HG03558 (cell line): ENCODE measurements around the gene AKAP12.

Experiments used
- ATAC-seq: cut with Tn5 transposase; IDR thresholded peaks from one replicate; pipeline ENCODE4 v1.9.1; 2021; ENCODE audit warnings: moderate number of reproducible peaks; ENCODE audit not compliant: unreplicated experiment; ENCODE audit errors: extremely low read depth

Gene AKAP12

DNA sequence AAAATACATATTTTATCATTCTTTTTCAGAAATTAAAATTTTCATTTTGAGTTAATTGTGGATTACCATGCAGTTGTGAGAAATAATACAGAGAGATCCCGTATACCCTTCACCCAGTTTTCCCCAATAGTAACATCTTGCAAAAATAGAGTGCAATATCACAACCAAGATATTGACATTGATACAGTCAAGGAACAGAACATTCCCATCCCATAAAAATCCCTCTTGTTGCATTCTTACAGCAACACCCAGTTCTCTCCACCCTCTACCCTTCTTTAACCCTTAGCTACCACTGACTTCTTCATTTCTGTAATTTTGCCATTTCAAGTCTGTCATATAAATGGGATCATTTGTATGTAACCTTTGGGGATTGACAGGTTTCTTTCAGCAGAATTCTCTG, 6.9 kb upstream of the AKAP12 start:
- no peak for ATAC-seq

DNA sequence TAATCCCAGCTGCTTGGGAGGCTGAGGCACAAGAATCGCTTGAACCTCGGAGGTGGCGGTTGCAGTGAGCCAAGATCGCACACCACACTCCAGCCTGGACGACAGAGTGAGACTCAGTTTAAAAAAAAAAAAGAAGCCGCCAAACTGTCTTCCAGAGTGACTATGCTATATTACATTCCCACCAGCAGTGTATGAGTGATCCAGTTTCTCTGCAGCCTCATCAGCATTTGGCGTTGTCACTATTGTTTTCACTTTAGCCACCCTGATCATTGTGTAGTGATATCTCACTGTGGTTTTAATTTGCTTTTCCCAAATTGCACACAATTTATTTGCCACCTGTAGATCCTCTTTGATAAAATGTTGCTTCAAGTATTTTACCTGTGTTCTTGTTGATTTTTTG, 6.0 kb upstream of the AKAP12 start:
- ATAC-seq = no peak

DNA sequence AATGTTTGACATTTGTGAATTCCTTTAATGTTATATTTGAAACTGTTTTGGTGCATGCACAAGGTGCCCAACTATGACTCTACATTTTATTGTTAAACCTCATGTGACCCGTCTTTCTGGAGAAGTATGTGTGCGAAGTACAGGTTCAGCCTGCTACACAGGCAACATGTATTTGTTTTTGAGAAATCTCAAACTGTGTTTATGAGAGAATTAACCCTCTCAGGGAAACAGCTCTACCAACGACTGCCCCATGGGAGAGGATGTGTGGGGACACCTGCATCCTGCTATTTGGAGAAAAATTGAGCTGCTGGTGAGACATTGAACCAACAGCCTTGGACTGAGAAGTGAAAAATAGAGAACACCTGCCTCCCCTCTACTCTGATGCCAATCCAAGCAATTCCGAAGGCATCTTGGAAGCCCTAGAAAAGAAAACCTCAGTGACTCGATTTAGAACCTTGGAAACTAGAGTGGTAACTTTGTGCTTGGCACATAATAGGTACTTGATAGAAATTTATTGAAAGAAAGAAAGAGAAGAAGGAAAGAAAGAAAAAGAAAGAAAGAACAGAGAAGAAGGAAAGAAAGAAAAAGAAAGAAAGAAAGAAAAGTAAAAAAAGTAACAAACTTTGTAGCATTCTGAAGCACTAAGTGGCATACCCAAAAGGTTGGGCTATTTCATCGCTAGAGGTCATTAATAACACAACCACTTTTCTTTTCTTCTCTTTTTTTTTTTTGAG, 2.9 kb upstream of the AKAP12 start:
- ATAC-seq = no peak

DNA sequence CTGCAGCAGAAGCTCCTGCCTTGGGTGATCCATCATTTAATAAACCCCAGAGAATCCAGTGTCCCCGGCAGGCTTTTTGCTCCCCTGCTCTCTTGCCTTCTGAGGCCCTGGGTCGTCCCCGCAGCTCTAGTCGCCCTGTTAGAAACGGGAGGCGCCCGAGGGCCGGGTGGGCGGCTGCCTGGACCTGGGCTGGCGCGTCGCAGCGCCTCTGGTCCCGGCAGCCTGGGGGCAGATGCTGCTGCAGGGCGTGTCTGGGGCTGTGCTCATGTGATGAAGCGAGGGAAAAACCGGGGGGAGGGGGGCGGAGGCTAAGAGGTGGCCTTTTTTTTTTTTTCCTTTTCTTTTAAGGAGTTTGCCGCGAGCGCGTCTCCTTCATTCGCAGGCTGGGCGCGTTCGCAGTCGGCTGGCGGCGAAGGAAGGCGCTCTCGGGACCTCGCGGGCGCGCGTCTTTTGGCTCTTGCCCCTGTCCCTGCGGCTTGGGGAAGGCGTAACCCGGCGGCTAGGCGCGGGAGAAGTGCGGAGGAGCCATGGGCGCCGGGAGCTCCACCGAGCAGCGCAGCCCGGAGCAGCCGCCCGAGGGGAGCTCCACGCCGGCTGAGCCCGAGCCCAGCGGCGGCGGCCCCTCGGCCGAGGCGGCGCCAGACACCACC, 394 bp downstream of the AKAP12 start:
- no peak for ATAC-seq

DNA sequence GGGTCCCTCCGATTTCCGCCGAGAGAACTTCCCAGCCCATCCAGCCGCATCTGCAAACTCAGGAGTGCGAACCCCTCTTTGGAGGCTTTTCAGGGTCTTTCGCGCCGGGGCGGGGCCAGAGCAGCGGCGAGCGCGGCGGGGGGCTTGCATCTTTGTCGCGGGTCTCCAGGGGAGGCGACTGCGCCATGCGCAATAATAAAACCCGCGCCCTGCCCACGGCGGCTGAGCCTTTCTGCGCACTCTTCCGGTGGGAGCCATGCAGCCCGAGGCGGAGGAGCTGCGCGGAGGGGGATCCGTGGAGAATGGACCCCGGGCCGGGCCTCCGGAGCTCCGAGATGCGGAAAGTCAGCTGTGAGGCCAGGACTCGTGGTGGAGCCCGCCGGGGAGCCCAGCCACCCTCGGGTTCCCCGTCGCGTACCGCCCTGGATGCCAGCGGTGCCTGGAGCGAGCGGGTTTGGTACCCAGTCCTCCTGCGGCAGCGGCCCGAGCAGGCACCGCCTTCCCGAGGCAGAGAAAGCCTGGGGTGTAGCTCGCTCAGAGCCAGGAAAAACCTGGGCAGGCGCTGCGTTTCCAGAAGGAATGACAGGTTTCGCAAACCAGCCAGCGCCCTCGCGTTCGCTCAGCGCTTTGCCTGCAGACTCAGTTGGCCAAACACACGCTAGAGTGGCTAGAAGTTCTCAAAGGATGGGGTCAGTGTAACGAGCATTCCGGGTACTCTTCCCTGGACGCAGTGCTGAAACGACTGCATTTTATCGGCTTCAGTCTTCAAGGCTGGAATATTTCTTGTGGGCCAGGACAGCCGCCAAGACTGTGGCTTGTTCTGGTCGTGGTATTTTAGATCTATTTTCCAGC, 1.2 kb downstream of the AKAP12 start:
- ATAC-seq = no peak

DNA sequence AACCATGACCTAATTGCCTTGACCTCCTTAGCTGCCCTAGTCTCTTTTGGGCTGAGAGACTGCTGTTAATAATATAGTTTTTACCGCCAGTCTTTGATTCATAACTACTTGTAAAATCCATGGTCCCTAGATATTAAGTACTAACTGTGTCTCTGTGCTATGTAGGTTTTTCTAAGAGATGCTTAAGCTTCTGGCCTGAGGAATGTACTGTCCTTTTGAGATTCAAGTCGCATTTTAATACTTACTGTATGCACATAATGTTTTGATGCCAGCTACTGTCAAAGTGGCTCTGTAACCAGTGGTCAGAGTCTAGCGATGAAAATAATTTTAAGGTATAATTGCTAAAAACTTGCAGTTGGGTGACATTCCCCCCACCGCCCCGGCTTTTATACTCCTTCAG, 2.1 kb downstream of the AKAP12 start:
- ATAC-seq = no peak

DNA sequence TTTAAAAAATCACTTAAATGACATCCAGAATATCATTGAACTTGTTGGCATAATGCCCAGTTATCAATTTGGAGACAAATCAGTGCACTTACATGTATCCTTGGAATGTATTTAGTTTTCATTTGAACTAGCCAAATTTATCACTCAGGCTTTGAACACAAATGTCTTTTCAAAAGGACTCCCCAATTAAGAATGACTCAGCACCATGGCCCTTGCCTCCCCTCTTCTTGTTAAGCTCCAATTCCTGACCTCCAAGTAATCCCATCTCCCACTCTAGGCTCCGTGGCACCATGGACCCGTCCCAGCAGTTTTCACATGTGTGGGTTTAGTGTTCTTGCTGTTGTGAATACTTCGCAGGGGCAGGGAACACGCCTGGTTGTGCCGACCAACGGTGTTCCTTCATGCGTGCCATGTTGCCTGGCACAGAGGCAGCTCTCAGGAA, 2.7 kb downstream of the AKAP12 start:
- ATAC-seq = no peak

DNA sequence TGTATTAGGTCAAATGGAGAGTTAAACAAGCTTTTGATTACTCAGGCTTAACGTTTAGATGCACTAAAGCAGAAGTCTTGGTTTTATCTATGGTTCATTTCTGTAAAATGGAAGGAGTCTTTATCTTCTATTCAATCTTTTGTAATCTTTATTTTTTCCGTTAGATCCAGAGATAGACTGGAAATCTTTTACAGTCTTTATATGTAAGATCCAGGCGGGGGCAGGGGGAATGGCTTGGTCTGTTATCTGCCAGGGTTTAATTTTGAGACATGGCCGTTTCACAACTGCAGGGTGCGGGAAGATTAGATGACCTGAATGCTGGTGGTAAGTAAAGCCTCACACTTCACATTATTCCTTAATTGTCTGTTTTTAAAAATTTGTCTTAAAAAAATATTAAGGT, 3.7 kb downstream of the AKAP12 start:
- ATAC-seq = no peak

DNA sequence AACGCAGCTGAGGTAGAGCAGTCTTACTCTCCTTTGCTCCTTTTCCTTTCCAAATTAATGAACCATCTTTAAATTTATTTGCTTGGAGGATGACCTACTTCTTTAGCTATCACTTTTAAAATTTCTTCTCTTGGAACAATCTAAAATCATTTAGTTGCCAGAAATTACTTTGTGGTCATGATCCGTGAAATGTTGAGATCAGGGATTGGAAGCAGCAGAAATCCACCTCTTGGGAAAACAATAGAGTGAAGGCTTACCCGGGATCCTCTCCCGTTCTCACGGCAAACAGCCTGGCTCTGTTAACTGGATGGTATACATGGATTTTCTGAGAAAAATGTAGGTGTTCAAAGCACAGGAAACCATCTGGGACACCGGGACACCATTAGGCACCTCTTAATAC, 7.7 kb downstream of the AKAP12 start:
- no peak for ATAC-seq

DNA sequence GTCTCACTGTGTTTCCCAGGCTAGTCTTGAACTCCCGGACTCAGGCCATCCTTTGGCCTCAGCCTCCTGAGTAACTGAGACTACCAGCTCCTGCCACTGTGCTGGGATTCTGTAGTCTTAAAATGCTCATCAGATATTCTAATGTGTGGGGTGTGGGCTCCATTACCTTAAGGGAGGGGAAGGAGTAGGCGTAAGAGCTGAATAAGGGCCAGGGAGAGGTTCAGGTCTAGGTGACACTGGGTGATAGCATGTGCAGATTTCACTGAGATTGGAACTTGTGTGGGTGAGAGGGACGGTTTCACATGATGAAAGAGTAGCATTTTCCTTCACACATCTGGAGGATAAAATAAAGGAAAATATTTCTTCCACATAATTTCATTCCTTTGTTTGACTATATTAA, 8.5 kb downstream of the AKAP12 start:
- ATAC-seq = no peak

DNA sequence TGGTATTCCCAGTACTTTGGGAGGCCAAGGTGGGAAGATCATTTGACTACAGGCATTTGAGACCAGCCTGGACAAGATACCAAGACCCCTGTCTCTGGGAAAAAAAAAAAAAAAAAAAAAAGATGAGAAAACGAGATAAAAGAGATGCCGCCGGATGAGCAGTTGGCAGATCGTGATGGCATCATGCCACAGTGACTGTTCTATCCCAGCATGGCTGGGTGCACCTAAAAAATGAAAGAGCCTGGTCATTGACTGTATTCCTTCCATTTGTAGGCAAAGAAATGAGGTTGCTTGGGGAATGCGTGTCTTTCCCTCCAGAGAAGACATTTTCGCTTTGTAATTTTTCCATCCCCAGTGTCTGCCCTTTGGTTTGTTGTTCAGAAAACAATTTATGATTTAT, 12.9 kb downstream of the AKAP12 start:
- no peak for ATAC-seq

DNA sequence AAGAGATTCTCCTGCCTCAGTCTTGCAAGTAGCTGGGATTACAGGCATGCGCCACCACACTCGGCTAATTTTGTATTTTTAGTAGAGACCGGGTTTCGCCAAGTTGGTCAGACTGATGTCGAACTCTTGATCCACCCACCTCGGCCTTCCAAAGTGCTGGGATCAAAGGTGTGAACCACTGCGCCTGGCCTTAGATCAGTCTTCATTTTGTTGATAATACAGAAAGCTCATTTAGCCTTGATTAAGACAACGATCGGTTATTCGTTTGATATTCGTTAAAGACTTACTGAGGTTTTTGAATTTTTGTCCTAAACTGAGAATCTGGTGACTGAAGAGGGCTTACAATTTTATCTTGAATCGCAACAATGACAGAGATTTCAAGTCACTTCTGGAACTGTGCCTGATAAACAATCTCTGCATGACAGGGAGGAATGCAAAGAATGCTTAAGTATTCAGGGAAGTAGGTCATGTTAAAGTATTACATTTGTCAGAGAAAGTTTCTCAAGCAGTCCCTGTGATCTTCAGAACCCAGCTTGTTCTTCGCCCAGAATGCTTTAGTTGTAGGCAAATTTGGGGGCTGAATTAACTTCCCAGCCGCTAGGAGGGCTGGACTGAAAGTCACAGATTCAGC, 14.8 kb downstream of the AKAP12 start:
- no peak for ATAC-seq

DNA sequence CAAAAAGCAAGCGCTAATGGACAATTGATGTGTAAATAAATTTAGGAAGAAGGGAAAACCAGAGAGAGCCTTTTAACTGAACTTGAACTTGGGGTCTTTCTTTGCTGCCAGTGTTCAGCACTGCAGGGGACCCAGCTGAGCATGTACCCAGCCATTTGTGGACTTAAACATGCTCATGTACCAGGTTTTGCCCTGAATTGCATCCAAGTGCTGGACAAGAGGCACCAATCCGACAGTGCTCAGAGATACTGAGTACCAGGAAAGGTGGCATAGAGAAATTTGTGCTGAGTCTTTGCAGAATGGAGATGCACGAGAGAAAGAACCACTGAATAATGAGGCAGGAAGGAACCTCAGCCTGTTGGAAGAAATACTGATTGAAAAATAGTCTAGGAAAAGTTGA, 16.0 kb downstream of the AKAP12 start:
- no peak for ATAC-seq

DNA sequence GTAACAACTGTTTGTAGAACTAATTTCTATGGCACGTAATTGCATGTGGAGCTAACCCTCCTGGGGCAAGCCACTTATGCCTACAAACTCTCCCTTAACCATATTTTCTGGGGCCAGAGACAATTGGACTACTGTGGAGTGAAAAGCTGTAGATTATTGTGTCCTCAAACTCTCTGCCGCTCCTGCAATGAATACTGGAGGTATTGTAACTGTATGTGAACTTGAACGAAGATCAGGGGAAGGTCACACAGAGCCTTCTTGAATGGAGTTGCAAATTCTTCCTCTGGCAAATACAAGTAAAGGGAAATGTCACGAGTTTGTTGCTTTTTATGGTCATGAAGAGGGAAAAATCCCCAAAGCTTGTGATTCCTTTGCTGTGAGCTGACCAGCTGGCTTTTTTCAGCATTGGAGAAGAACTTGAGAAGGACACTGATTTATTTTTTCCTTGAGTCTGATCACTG, 18.2 kb downstream of the AKAP12 start:
- no peak for ATAC-seq

DNA sequence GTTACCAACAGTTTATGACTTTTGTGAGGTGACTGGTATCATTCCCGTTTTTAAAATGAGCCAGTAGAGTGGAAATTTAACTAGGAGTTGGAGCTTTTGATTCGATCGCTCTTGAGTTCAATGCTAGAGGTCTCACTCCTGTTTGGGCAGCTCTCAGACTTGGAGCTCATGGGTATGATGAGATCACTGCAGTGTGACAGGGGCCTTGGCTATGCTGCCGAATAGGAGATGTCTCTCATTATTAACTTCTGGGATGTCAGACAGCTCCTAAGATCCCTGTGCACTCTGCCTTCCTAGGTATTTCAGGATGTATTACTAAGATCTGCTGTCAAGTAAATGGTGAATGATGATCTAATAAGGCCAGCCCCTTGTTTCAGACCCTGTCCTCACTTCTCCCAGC, 20.4 kb downstream of the AKAP12 start:
- ATAC-seq = no peak

DNA sequence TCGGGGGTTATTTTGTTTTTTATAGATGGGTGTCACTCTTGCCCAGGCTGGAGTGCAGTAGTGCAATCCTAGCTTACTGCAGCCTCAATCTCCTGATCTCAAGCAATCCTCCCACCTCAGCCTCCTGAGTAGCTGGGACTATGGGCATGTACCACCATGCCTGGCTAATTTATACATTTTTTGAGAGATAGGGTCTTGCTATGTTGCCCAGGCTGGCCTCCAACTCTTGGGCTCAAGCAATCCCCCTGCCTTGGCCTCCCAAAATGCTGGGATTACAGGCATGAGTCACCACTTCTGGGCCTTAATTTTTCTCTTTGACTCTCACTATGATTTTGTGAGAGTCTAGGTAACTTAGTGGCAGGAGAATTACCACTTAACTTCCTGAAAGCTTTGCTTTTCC, 23.3 kb downstream of the AKAP12 start:
- ATAC-seq = no peak

DNA sequence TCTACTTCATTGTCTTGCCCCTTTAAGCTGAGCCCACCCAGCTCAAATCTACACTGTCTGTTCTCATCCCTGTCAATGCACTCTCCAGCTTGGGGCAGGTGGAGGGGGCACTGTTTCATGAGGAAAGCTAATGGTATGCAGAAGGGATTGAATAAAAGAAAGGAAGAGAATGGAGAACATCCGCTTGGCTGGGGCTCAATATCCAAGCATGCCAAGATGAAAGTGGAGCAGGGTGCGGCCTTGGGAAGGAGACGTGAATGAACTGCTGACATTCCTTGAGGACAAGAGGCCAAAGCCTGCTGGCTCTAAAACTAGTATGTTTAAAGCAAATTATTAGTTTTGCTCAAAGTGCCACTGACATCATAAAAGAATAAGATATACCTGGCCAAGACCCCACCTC, 24.2 kb downstream of the AKAP12 start:
- ATAC-seq = no peak

DNA sequence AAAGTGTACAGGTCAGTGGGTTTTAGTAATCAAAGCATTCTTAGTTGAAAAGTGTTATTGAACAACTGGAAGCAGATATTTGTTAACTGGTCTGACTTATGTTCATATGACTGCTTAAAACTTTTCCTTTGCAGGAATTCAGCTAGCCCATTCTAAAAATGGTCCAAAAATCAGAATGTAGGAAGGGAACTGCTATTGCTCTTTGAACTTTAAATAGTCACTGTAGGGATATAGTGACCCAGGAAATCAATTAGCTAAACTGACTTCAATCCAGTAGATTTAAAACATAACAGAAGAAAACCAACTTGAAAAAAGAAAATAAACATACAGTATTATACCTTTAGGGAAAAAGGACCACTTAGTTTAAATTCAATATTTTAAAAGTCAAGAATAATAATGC, 25.5 kb downstream of the AKAP12 start:
- ATAC-seq = no peak

DNA sequence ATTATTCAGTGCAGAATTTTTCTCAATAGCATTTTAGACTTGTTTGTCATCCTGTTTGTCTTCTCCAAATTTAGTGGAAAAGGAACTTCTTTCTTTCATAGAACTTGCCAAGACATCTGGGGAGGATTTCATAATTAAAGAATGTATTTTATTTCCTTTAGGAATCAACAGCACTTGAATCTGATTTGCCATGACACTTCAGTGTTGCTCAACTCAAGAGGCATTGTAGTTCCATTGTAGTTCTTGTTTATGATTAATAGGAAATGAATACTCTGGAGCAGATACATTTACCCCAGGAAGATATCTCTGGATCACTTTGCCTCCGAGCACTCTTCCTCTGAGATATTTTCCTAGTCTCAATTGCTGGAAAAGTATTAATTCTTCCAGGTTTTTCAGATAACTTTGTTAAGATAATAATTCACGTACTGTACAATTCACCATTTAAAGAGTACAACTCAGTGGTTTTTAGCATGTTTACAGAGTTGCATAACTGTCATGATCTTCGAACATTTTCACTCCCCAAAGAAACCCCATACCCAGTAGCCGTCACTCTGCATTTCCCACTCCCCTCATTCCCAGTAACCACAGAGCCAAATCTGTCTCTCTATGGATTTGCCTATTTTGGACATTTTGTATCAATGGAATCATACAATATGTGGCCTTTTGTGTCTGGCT, 29.7 kb downstream of the AKAP12 start:
- ATAC-seq = no peak

DNA sequence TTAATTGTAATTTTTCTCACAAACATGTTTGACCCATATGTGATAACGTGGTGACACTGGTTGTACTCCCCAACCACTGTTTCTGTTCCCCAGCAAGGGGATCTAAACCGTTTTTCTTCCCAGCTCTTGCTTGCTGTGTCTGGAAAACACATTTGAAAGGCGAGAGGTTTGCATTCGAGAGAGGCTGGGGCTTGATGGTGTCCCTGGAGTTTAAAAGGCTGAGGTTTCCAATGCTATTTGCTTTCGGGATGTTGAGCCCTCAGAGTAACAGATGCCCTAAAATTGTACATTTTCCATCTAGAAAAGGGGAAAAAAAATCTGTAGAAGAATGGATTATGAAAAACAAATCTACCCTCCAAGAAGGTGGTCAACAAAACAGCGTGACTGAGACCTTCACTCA, 35.4 kb downstream of the AKAP12 start:
- no peak for ATAC-seq
